Mucosa of rectum (tissue), 2 donors: ENCODE data around the gene BCAS3.
A peak's percentile ranks its signal among the peaks of the same experiment; 100 is the strongest.

ENCODE experiments used
- H3K27ac ChIP-seq, 2 donors: one replicate each; pipeline ENCODE4 v1.7.0; 2013; ENCODE audit warnings: inconsistent platforms in 2 of 2, low read depth in 2 of 2, low read length in 2 of 2
- H3K27me3 ChIP-seq, 2 donors: one replicate each; pipeline ENCODE4 v1.7.0; 2013; ENCODE audit warnings: low read length in 2 of 2; ENCODE audit not compliant: control insufficient read depth in 2 of 2, insufficient read depth in 2 of 2
- H3K36me3 ChIP-seq, 2 donors: one replicate each; pipeline ENCODE4 v1.7.0; 2013; ENCODE audit warnings: low read length in 2 of 2; ENCODE audit not compliant: control insufficient read depth in 2 of 2, insufficient read depth in 2 of 2
- H3K4me1 ChIP-seq, 2 donors: one replicate each; pipeline ENCODE4 v1.7.0; 2013; ENCODE audit warnings: low read length in 2 of 2, mild to moderate bottlenecking in 1 of 2; ENCODE audit not compliant: control insufficient read depth in 2 of 2, insufficient read depth in 2 of 2
- H3K4me3 ChIP-seq, 2 donors: one replicate each; pipeline ENCODE4 v1.7.0; 2013; ENCODE audit warnings: low read length in 2 of 2
- H3K9ac ChIP-seq, 2 donors: one replicate each; pipeline ENCODE4 v1.7.0; 2013; ENCODE audit warnings: low read length in 2 of 2, low read depth in 1 of 2, mild to moderate bottlenecking in 1 of 2
- H3K9me3 ChIP-seq, 2 donors: one replicate each; pipeline ENCODE4 v1.7.0; 2013; ENCODE audit warnings: low read length in 2 of 2; ENCODE audit not compliant: control insufficient read depth in 2 of 2
- donor health status: healthy.
- donor health status: Normal muscosa, but diverticular disease.

BCAS3 gene

DNA sequence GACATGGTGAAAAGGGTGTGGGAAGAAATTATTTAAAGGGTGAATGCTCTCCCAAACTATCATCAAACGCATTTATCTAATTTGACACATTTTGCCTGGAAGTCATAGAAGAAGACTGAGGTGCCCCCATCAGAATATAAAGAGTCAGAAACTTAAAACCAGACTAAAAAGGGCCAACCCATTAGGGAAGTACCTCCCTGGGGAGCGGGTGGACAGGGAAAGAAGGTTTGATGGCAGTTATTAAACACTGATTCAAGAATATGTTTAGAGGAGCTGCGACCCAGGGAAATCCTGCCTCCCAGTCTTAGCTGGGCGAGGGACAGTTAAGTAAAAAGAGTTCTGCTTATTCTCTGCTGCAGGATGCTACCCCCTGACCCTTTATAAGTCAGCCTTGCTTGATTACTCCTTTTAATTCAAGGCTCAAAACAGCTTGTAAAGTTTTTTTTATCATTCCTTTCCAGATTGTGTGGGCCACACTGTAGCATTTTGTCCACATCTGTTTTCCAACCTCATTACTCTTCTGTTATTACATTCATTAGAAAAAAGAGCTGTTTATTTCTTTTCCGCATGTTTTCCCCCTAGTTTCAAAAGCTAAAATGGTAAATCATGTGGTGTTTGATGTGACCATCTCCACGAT, 583.5 kb downstream of the BCAS3 start:
- H3K27ac ChIP-seq, result peak overlapping the region; percentile 1 to 4
- no peaks in the 10 kb centered on the region for H3K9me3 ChIP-seq
- no peaks in the 10 kb centered on the region for H3K36me3 ChIP-seq
- H3K9ac ChIP-seq, result no peak overlapping the region
- no peak overlapping the region for H3K4me3 ChIP-seq
- H3K4me1 ChIP-seq, result no peaks in the 10 kb centered on the region
- H3K27me3 ChIP-seq, result no peaks in the 10 kb centered on the region

DNA sequence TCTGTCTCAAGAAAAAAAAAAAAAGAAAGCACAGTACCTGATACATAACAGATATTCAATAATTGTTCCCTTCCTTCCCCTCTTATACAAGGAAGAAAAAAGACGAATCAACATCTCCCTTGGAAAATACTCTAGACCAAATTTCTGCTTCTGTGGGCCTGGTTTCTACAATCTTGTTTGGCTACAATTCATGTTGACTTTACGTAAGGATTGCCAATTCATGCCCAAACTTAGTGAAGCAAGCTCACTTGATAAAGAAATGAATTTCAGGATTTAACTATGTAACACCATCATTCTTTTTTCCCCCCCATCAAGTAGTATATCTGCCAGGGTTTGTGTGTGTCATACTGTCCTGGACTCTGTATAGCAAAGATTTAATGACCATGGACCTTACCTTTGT, 587.7 kb downstream of the BCAS3 start:
- Histone ChIP-seq H3K4me3 (no peak overlapping the region), H3K9ac (no peak overlapping the region), H3K27me3 (no peaks in the 10 kb centered on the region), H3K9me3 (no peaks in the 10 kb centered on the region), H3K27ac (no peak overlapping the region), H3K36me3 (no peaks in the 10 kb centered on the region), H3K4me1 (no peaks in the 10 kb centered on the region)

DNA sequence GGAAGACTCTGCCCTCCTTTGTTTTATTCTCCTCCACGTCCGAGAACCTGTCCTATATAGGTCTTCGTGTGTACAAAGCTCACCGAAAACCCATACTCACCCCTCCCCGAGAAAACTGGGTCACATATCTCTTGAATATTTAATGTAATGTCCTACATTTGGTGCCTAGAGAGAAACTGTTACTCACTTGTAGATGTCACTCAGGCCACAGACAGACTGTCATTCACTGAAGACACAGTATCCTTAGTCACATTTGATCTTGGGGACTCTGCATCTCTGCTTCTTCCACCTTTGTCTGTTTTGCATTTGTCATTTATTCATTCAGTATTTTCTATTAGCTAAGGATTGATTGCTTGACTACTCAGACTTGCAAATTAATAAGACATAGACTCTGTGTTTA, 590.2 kb downstream of the BCAS3 start:
- Histone ChIP-seq H3K27me3 (no peaks in the 10 kb centered on the region), H3K4me3 (no peak overlapping the region), H3K36me3 (no peaks in the 10 kb centered on the region), H3K27ac (no peak overlapping the region), H3K9ac (no peak overlapping the region), H3K9me3 (no peaks in the 10 kb centered on the region), H3K4me1 (no peaks in the 10 kb centered on the region)

DNA sequence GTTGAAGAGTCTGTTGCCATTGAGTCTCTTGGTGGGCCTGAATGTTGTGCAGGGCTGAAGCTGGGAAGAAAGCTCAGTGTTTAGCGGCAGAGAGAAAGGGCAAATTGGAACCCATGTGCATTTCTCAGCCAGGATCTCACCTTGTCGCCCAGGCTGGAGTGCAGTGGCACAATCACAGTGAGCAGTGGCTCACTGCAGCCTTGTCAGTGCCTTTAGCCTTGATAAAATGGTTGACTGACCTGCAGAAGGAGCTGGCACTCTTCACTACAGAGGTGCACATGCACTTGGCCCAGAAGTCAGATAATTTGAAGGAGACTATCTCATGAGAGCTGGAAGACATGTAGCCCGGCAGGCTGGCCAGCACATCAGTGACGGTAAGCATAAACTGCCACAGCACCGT, 597.7 kb downstream of the BCAS3 start:
- H3K4me1 ChIP-seq, result no peaks in the 10 kb centered on the region
- H3K9me3 ChIP-seq, result no peaks in the 10 kb centered on the region
- no peak overlapping the region for H3K4me3 ChIP-seq
- H3K9ac ChIP-seq, result no peak overlapping the region
- no peaks in the 10 kb centered on the region for H3K36me3 ChIP-seq
- no peaks in the 10 kb centered on the region for H3K27me3 ChIP-seq
- no peak overlapping the region for H3K27ac ChIP-seq

DNA sequence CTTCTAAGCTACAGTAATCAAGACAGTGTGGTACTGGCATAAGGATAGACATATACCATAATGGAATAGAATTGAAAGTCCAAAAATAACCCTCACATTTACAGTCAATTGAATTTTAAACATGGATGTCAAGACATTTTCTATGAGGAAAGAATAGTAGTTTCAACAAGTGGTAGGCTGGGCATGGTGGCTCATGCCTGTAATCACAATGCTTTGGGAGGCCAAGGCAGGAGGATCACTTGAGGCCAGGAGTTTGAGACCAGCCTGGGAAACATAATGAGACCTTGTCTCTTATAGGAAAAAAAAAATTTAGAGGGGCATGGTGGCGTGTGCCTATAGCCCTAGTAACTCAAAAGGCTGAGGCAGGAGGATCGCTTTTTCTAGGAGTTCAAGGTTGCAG, 599.2 kb downstream of the BCAS3 start:
- Histone ChIP-seq H3K4me1 (no peaks in the 10 kb centered on the region), H3K9ac (no peak overlapping the region), H3K9me3 (no peaks in the 10 kb centered on the region), H3K27ac (no peak overlapping the region), H3K36me3 (no peaks in the 10 kb centered on the region), H3K4me3 (no peak overlapping the region), H3K27me3 (no peaks in the 10 kb centered on the region)

DNA sequence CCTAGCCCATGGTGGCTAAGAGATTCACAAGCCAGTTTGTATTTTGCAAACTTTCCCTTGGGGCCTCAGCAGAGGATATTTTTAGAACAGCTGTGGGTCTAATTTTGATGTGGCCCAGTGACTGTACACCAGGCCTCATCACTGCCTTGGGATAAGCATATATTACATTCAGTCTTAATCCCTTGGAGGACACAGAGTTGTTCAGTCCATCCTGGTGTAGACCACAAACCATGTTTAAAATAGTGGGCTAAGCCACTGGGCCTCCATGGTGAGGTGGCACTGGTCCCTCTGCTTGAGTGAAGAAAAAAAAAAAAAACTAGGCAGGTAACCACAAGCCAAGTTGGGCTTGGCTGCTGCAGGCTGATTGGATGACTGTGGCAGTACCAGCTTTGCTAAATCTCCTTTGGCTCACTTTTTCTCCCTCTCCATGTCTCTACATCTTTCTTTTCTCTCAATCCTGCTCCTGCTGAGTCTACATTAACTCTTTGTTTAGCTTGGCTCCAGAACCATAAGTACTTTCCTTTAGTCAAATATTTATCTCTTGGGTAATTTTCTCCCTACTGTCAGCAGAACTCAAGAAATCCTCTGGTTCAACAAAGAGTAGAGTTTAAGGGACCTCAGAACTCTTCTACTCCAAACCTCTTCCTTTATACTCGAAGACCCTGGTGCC, 602.0 kb downstream of the BCAS3 start:
- no peak overlapping the region for H3K9ac ChIP-seq
- H3K36me3 ChIP-seq, result no peaks in the 10 kb centered on the region
- no peaks in the 10 kb centered on the region for H3K27me3 ChIP-seq
- no peak overlapping the region for H3K27ac ChIP-seq
- no peak overlapping the region for H3K4me3 ChIP-seq
- H3K4me1 ChIP-seq, result no peaks in the 10 kb centered on the region
- H3K9me3 ChIP-seq, result no peaks in the 10 kb centered on the region

DNA sequence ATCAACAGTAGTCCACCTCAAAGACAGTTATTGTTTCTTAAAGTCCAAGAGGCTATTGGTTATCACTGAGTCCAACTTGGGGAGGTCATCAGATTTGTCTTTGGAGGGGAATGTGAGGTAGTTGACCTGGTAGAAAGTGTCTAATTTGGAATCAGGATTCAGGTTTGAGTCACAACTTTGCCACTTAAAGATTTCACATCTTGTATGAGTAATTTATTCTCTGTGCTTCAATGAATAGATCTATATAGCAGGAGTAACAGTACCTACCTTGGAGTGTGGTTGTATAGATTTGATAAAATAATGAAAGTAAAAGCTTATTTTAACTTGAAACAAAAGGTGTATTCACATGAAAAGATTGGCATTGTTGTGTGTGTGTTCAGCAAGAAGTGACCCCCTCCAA, 602.7 kb downstream of the BCAS3 start:
- no peaks in the 10 kb centered on the region for H3K9me3 ChIP-seq
- H3K27ac ChIP-seq, result no peak overlapping the region
- no peak overlapping the region for H3K9ac ChIP-seq
- H3K27me3 ChIP-seq, result no peaks in the 10 kb centered on the region
- H3K36me3 ChIP-seq, result no peaks in the 10 kb centered on the region
- H3K4me1 ChIP-seq, result no peaks in the 10 kb centered on the region
- H3K4me3 ChIP-seq, result no peak overlapping the region

DNA sequence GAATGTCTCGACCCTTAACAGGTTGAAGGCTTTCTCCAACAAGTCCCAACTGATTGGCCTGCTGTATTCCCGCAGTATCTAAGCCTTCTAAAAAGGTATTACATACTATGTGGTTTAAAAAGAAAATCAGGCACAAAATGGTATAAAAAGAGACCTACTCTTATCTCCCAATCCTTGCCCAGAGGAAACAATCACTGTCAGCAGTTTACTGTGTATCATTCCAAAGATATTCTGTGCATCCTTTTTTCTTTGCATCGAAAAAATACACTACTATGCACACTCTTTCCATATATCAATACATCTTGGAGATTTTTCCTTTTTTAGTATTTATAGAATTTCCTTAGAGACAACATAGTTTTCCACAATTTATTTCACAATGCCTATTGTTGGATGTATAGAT, 603.2 kb downstream of the BCAS3 start:
- Histone ChIP-seq H3K9me3 (no peaks in the 10 kb centered on the region), H3K9ac (no peak overlapping the region), H3K4me1 (no peaks in the 10 kb centered on the region), H3K36me3 (no peaks in the 10 kb centered on the region), H3K27me3 (no peaks in the 10 kb centered on the region), H3K4me3 (no peak overlapping the region), H3K27ac (no peak overlapping the region)

DNA sequence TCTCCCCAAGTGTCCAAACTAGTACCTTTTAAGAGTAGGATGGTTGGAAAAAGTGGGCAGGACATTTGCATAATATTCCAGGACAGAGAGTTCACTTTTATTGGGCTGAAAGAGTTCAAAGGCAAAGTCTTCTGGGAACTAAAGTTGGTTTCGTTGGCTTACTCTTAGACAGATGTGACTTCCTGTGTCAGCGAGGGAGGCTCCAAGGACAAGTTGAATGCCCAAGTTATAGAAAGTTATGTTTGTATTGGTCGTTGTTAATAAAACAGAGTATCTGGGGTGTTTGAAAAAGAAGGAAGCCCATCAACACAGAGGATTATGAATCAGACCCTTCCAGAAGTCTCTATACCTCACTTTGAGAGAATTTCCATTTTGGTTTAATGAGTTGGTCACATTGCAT, 604.7 kb downstream of the BCAS3 start:
- Histone ChIP-seq H3K9me3 (no peaks in the 10 kb centered on the region), H3K4me1 (no peaks in the 10 kb centered on the region), H3K27ac (no peak overlapping the region), H3K27me3 (no peaks in the 10 kb centered on the region), H3K4me3 (no peak overlapping the region), H3K36me3 (no peaks in the 10 kb centered on the region), H3K9ac (no peak overlapping the region)

DNA sequence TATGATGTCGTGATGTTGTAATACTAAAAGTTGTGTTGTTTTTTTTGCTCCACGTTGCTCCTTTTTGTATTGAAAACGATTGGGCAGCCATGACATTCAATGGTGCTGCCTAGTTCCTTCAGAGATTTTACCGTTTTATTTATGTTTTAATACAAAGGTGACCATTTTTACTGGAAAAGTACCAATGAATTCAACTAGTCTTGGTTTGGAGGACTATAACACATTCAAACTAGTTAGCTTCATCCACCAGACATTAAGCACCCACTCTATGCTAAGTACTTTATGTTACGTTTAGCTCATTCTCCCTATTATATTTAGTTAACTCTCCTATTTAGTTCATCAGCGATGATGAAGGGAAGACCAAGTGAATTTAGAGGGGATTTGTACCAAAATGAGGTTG, 605.4 kb downstream of the BCAS3 start:
- Histone ChIP-seq H3K36me3 (no peaks in the 10 kb centered on the region), H3K27me3 (no peaks in the 10 kb centered on the region), H3K4me1 (no peaks in the 10 kb centered on the region), H3K4me3 (no peak overlapping the region), H3K9me3 (no peaks in the 10 kb centered on the region), H3K27ac (no peak overlapping the region), H3K9ac (no peak overlapping the region)
